OCI-LY7 (cell line): ENCODE results near the gene TMEM158. TPM values are rescaled to one million over a fixed set of nuclear protein-coding genes. Genes with fewer than 3 reads are reported as not detected.

Source experiments
- BruUV-seq: library from RNA; stranded (reverse); fragments of 400-500 nt; replicated peaks from 2 replicates; lab custom pipeline; 2021; lab: Mats Ljungman, UMichigan
- CTCF ChIA-PET: fragments of 300-600 bp; sonication (Branson Sonifier 250); formaldehyde crosslinking; loops from one replicate; lab custom pipeline; 2022; ENCODE audit warnings: antibody characterized with exemption; ENCODE audit not compliant: unreplicated experiment; lab: Charles Lee
- POLR2A ChIA-PET: fragments of 300-600 bp; sonication (Branson Sonifier 250); formaldehyde crosslinking; loops from one replicate; lab custom pipeline; 2022; ENCODE audit warnings: antibody characterized with exemption; lab: Charles Lee
- DNase-seq: peaks from one replicate; pipeline ENCODE4 v3.0.0-alpha.2; 2015; ENCODE audit warnings: low spot score
- H2AFZ ChIP-seq: fragments of 200-600 bp; sonication (generic), shearing (Covaris generic); 2 replicates; pipeline ENCODE4 v1.6.1; 2014; ENCODE audit warnings: mild to moderate bottlenecking, antibody characterized with exemption, low read length, moderate library complexity
- H3K27ac ChIP-seq: fragments of 200-600 bp; sonication (generic); 2 replicates; pipeline ENCODE4 v1.5.1; 2014; ENCODE audit warnings: mixed run types, low read depth, mild to moderate bottlenecking, moderate library complexity, low read length, inconsistent platforms; ENCODE audit not compliant: poor library complexity, severe bottlenecking
- H3K36me3 ChIP-seq: fragments of 200-600 bp; sonication (generic); 2 replicates; pipeline ENCODE4 v1.6.1; 2014; ENCODE audit warnings: mild to moderate bottlenecking, antibody characterized with exemption, low read length, moderate library complexity, mixed read lengths; ENCODE audit not compliant: insufficient read depth
- H3K4me1 ChIP-seq: fragments of 200-600 bp; sonication (generic); 2 replicates; pipeline ENCODE4 v1.5.1; 2014; ENCODE audit warnings: mild to moderate bottlenecking, low read length; ENCODE audit not compliant: insufficient read depth, poor library complexity, severe bottlenecking
- H3K4me2 ChIP-seq: fragments of 200-600 bp; sonication (generic); 2 replicates; pipeline ENCODE4 v1.6.1; 2014; ENCODE audit warnings: mild to moderate bottlenecking, low read length
- H3K4me3 ChIP-seq: fragments of 200-600 bp; sonication (generic); 2 replicates; pipeline ENCODE4 v1.5.1; 2014; ENCODE audit warnings: mild to moderate bottlenecking, low read depth, low read length; ENCODE audit not compliant: poor library complexity, severe bottlenecking
- H3K79me2 ChIP-seq: fragments of 200-600 bp; sonication (generic); 2 replicates; pipeline ENCODE4 v1.6.1; 2016; ENCODE audit warnings: low read depth, mild to moderate bottlenecking, low read length, moderate library complexity, mixed read lengths; ENCODE audit not compliant: insufficient read depth
- H3K9me2 ChIP-seq: fragments of 200-600 bp; sonication (generic); 2 replicates; pipeline ENCODE4 v1.6.1; 2016; ENCODE audit warnings: mild to moderate bottlenecking, low read length, mixed read lengths; ENCODE audit not compliant: insufficient read depth
- H3K9me3 ChIP-seq: fragments of 200-600 bp; sonication (generic); 2 replicates; pipeline ENCODE4 v1.6.1; 2014; ENCODE audit warnings: mild to moderate bottlenecking, mixed run types, low read length, mixed read lengths
- H4K20me1 ChIP-seq: fragments of 200-600 bp; sonication (generic); 2 replicates; pipeline ENCODE4 v1.6.1; 2014; ENCODE audit warnings: mild to moderate bottlenecking, antibody characterized with exemption, low read length, moderate library complexity, mixed read lengths; ENCODE audit not compliant: insufficient read depth
- CTCF ChIP-seq: fragments of 200-600 bp; sonication (generic); conservative IDR thresholded peaks from 2 replicates; pipeline ENCODE4 v1.5.1; 2014; ENCODE audit warnings: mild to moderate bottlenecking, antibody characterized with exemption, low read length, moderate library complexity, mixed read lengths
- EZH2phosphoT487 ChIP-seq: fragments of 200-600 bp; sonication (generic); IDR thresholded peaks from 2 replicates; pipeline ENCODE4 v1.6.1; 2018; ENCODE audit warnings: low read depth, borderline replicate concordance, mild to moderate bottlenecking, mixed run types, antibody characterized with exemption, low read length, moderate library complexity, mixed read lengths
- intact Hi-C: fragments of 100-400 bp; cut with micrococcal nuclease; formaldehyde crosslinking; loops from one replicate; pipeline ENCODE4 v1.10.0; 2022; ENCODE audit not compliant: unreplicated experiment
- total RNA-seq, 2 experiments: library from RNA; depleted of rRNA in 1 of 2; stranded (reverse); fragments of >200 nt in 1 of 2; shearing (Covaris generic) in 1 of 2; gene quantifications; 2 replicates each; pipeline ENCODE4 v1.2.3, GENCODE V29; 2014 to 2022

The TMEM158 gene
- total RNA-seq, 2 experiments from 2014 or later, result not detected

GRCh38 chr3:45181496-45181895 is 44.6 kb downstream of the TMEM158 start:
- Histone ChIP-seq H3K4me3 (no peak overlapping the region), H3K4me1 (no peaks in the 10 kb centered on the region), H3K9me2 (no peaks in the 10 kb centered on the region), H4K20me1 (no peaks in the 10 kb centered on the region), H3K36me3 (no peaks in the 10 kb centered on the region), H2AFZ (no peak overlapping the region), H3K4me2 (no peak overlapping the region), H3K79me2 (no peaks in the 10 kb centered on the region), H3K27ac (no peak overlapping the region), H3K9me3 (no peaks in the 10 kb centered on the region)
- intact Hi-C loops, result no loop called here
- TF ChIP-seq CTCF (no peak), EZH2phosphoT487 (no peak)
- POLR2A ChIA-PET, result no interaction called here
- no peak for DNase-seq
- BruUV-seq, result no TSS peak
- CTCF ChIA-PET, result no interaction called here

GRCh38 chr3:45180899-45181298 is 45.2 kb downstream of the TMEM158 start:
- BruUV-seq, result no TSS peak
- CTCF ChIA-PET, result no interaction called here
- no peak overlapping the region for H2AFZ ChIP-seq

GRCh38 chr3:45180051-45180450 is 46.0 kb downstream of the TMEM158 start:
- H2AFZ ChIP-seq, result no peak overlapping the region
- no peaks in the 10 kb centered on the region for H3K4me1 ChIP-seq
- H3K4me3 ChIP-seq, result no peak overlapping the region
- BruUV-seq, result no TSS peak
- ChIA-PET CTCF (no interaction called here), POLR2A (no interaction called here)
- H3K9me3 ChIP-seq, result no peaks in the 10 kb centered on the region
- H4K20me1 ChIP-seq, result no peaks in the 10 kb centered on the region
- TF ChIP-seq CTCF (no peak), EZH2phosphoT487 (no peak)
- H3K4me2 ChIP-seq, result no peak overlapping the region
- no peaks in the 10 kb centered on the region for H3K9me2 ChIP-seq
- intact Hi-C loops, result no loop called here
- no peak for DNase-seq
- no peaks in the 10 kb centered on the region for H3K79me2 ChIP-seq
- no peak overlapping the region for H3K27ac ChIP-seq
- H3K36me3 ChIP-seq, result no peaks in the 10 kb centered on the region

More at GRCh38 chr3:45180899-45181298, 45.2 kb downstream of the TMEM158 start:
- Histone ChIP-seq H3K4me2 (no peak overlapping the region), H3K9me2 (no peaks in the 10 kb centered on the region), H3K4me1 (no peaks in the 10 kb centered on the region), H3K36me3 (no peaks in the 10 kb centered on the region), H3K4me3 (no peak overlapping the region), H3K9me3 (no peaks in the 10 kb centered on the region), H3K79me2 (no peaks in the 10 kb centered on the region), H4K20me1 (no peaks in the 10 kb centered on the region), H3K27ac (no peak overlapping the region)
- TF ChIP-seq CTCF (no peak), EZH2phosphoT487 (no peak)
- POLR2A ChIA-PET, result no interaction called here
- intact Hi-C loops, result no loop called here
- DNase-seq, result no peak
